Neural cell (in vitro differentiated cells): ENCODE results near the gene CEP128. TPM values are rescaled to one million over a fixed set of nuclear protein-coding genes. Genes with fewer than 3 reads are reported as not detected.

Experiments
- H2AFZ ChIP-seq: fragments of 200-600, 300-800 bp; sonication (generic), shearing (Covaris generic); 2 replicates; pipeline ENCODE4 v1.6.0; 2014; ENCODE audit warnings: low read depth, mild to moderate bottlenecking, antibody characterized with exemption, low read length, moderate library complexity
- H3F3A ChIP-seq: fragments of 200-600 bp; shearing (Covaris generic); 2 replicates; pipeline ENCODE4 v1.6.1; 2016; ENCODE audit warnings: mild to moderate bottlenecking, moderate library complexity, mixed read lengths, antibody characterized with exemption, low read length; ENCODE audit not compliant: insufficient read depth, poor library complexity, severe bottlenecking
- H3K27ac ChIP-seq: fragments of 200-600, 300-800 bp; sonication (generic), shearing (Covaris generic); 2 replicates; pipeline ENCODE4 v1.5.1; 2014; ENCODE audit warnings: mild to moderate bottlenecking, low read length, moderate library complexity
- H3K27me3 ChIP-seq: fragments of 300-800, 200-600 bp; sonication (generic), shearing (Covaris generic); 2 replicates; pipeline ENCODE4 v1.6.0; 2014; ENCODE audit warnings: mild to moderate bottlenecking, low read depth, low read length, moderate library complexity; ENCODE audit not compliant: insufficient read depth
- H3K36me3 ChIP-seq: fragments of 300-800, 200-600 bp; sonication (generic), shearing (Covaris generic); 2 replicates; pipeline ENCODE4 v1.5.1; 2014; ENCODE audit warnings: mild to moderate bottlenecking, antibody characterized with exemption, low read length, moderate library complexity; ENCODE audit not compliant: insufficient read depth
- H3K4me2 ChIP-seq: fragments of 300-800, 200-600 bp; sonication (generic), shearing (Covaris generic); 2 replicates; pipeline ENCODE4 v1.6.0; 2014; ENCODE audit warnings: mild to moderate bottlenecking, low read length
- H3K4me3 ChIP-seq: fragments of 300-800, 200-600 bp; sonication (generic), shearing (Covaris generic); 2 replicates; pipeline ENCODE4 v1.5.1; 2014; ENCODE audit warnings: mild to moderate bottlenecking, low read length, moderate library complexity
- H3K79me2 ChIP-seq: fragments of 200-600 bp; shearing (Covaris generic); replicated peaks from 2 replicates; pipeline ENCODE4 v1.6.0; 2014; ENCODE audit warnings: mild to moderate bottlenecking, low read length, moderate library complexity; ENCODE audit not compliant: insufficient read depth
- H3K9ac ChIP-seq: fragments of 300-800, 200-600 bp; sonication (generic), shearing (Covaris generic); 2 replicates; pipeline ENCODE4 v1.6.1; 2016; ENCODE audit warnings: mild to moderate bottlenecking, low read length, mixed read lengths
- H3K9me2 ChIP-seq: fragments of 200-600 bp; shearing (Covaris generic); 2 replicates; pipeline ENCODE4 v1.6.1; 2016; ENCODE audit warnings: mild to moderate bottlenecking, low read length, mixed read lengths; ENCODE audit not compliant: insufficient read depth
- H3K9me3 ChIP-seq: fragments of 200-600, 300-800 bp; sonication (generic), shearing (Covaris generic); 2 replicates; pipeline ENCODE4 v1.6.1; 2016; ENCODE audit warnings: mild to moderate bottlenecking, mixed run types, low read length, moderate library complexity, mixed read lengths
- H4K20me1 ChIP-seq: fragments of 200-600 bp; shearing (Covaris generic); 2 replicates; pipeline ENCODE4 v1.6.1; 2016; ENCODE audit warnings: mild to moderate bottlenecking, mixed run types; ENCODE audit not compliant: insufficient read depth
- CTCF ChIP-seq: fragments of 450-650 bp; IDR thresholded peaks from 2 replicates; pipeline ENCODE4 v1.5.1; 2014; ENCODE audit warnings: antibody characterized with exemption, mild to moderate bottlenecking, moderate library complexity; ENCODE audit not compliant: poor library complexity, severe bottlenecking
- EP300 ChIP-seq: fragments of 450-650 bp; conservative IDR thresholded peaks from 2 replicates; pipeline ENCODE4 v1.6.1; 2014; ENCODE audit warnings: antibody characterized with exemption, mild to moderate bottlenecking, moderate library complexity; ENCODE audit not compliant: poor library complexity, severe bottlenecking
- EZH2 ChIP-seq: fragments of 200-600, 300-800 bp; shearing (Covaris generic), sonication (generic); IDR thresholded peaks from 2 replicates; pipeline ENCODE4 v1.6.1; 2014; ENCODE audit warnings: antibody characterized with exemption, low read length, borderline replicate concordance, mild to moderate bottlenecking; ENCODE audit not compliant: insufficient read depth, poor library complexity, severe bottlenecking
- MXI1 ChIP-seq: fragments of 450-650 bp; conservative IDR thresholded peaks from 2 replicates; pipeline ENCODE4 v1.6.1; 2014; ENCODE audit warnings: antibody characterized with exemption, mild to moderate bottlenecking; ENCODE audit not compliant: poor library complexity, severe bottlenecking
- POLR2AphosphoS5 ChIP-seq: IDR thresholded peaks from 2 replicates; pipeline ENCODE4 v1.6.1; 2012
- RAD21 ChIP-seq: fragments of 450-650 bp; conservative IDR thresholded peaks from 2 replicates; pipeline ENCODE4 v1.6.1; 2014; ENCODE audit warnings: antibody characterized with exemption, mild to moderate bottlenecking, moderate library complexity
- SMC3 ChIP-seq: fragments of 450-650 bp; conservative IDR thresholded peaks from 2 replicates; pipeline ENCODE4 v1.6.1; 2014; ENCODE audit warnings: antibody characterized with exemption, mild to moderate bottlenecking, moderate library complexity; ENCODE audit not compliant: poor library complexity
- TAF1 ChIP-seq: IDR thresholded peaks from 2 replicates; pipeline ENCODE4 v1.6.1; 2012; ENCODE audit warnings: low read depth
- polyA plus RNA-seq: library from polyadenylated mRNA; depleted of rRNA; stranded (reverse); fragments of >200 nt; gene quantifications from 2 replicates; pipeline ENCODE4 v1.2.3, GENCODE V29; 2014
- TF ChIP-seq, protein P1 (sequence below): IDR thresholded peaks from 2 replicates; pipeline ENCODE4 v1.6.1; 2012; ENCODE audit warnings: borderline replicate concordance

CEP128 gene
- polyA plus RNA-seq, 1 donor from 2014 or later: 5.5 TPM

GRCh38 chr14:80958939-80959338 is 17.4 kb upstream of the CEP128 start:
- no peaks in the 10 kb centered on the region for H4K20me1 ChIP-seq
- no peak overlapping the region for H3K4me2 ChIP-seq
- H2AFZ ChIP-seq: no peak overlapping the region
- no peaks in the 10 kb centered on the region for H3K9me2 ChIP-seq
- H3K27me3 ChIP-seq: peaks cover 15% of the 10 kb centered on the region
- H3K4me3 ChIP-seq: no peak overlapping the region
- H3K9ac ChIP-seq: no peak overlapping the region
- no peaks in the 10 kb centered on the region for H3F3A ChIP-seq
- H3K79me2 ChIP-seq: no peaks in the 10 kb centered on the region
- no peak for TF ChIP-seq EZH2
- TF ChIP-seq MXI1: no peak
- TF ChIP-seq, protein P1, sequence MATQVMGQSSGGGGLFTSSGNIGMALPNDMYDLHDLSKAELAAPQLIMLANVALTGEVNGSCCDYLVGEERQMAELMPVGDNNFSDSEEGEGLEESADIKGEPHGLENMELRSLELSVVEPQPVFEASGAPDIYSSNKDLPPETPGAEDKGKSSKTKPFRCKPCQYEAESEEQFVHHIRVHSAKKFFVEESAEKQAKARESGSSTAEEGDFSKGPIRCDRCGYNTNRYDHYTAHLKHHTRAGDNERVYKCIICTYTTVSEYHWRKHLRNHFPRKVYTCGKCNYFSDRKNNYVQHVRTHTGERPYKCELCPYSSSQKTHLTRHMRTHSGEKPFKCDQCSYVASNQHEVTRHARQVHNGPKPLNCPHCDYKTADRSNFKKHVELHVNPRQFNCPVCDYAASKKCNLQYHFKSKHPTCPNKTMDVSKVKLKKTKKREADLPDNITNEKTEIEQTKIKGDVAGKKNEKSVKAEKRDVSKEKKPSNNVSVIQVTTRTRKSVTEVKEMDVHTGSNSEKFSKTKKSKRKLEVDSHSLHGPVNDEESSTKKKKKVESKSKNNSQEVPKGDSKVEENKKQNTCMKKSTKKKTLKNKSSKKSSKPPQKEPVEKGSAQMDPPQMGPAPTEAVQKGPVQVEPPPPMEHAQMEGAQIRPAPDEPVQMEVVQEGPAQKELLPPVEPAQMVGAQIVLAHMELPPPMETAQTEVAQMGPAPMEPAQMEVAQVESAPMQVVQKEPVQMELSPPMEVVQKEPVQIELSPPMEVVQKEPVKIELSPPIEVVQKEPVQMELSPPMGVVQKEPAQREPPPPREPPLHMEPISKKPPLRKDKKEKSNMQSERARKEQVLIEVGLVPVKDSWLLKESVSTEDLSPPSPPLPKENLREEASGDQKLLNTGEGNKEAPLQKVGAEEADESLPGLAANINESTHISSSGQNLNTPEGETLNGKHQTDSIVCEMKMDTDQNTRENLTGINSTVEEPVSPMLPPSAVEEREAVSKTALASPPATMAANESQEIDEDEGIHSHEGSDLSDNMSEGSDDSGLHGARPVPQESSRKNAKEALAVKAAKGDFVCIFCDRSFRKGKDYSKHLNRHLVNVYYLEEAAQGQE: no peak
- no peak for TF ChIP-seq RAD21
- TF ChIP-seq POLR2AphosphoS5: no peak
- no peak for TF ChIP-seq CTCF
- no peak for TF ChIP-seq EP300
- no peak for TF ChIP-seq TAF1
- no peak for TF ChIP-seq SMC3
- no peaks in the 10 kb centered on the region for H3K9me3 ChIP-seq
- no peak overlapping the region for H3K27ac ChIP-seq
- no peaks in the 10 kb centered on the region for H3K36me3 ChIP-seq

DNA sequence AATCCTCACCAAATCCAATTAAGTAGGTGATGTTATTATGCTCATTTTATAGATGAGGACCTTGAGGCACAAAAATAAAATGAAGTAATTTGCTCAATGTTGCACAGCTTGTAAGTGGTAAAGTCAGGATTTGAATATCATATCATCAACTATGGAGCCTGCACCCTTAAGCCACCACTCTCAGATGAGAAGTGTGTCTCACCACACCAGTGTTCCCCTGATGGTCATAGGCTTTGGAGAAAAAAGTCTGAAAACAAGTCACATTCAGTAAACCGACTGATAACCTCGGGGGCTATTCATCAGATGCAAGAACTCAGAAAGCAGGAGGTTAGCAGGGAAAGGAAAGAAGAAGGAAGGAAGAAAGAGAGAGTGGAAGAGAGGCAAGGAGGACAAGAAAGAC is 16.7 kb upstream of the CEP128 start:
- no peaks in the 10 kb centered on the region for H4K20me1 ChIP-seq
- H3K4me3 ChIP-seq: no peak overlapping the region
- H3K9me2 ChIP-seq: no peaks in the 10 kb centered on the region
- TF ChIP-seq, protein P1: no peak
- TF ChIP-seq POLR2AphosphoS5: no peak
- TF ChIP-seq RAD21: no peak
- no peak for TF ChIP-seq SMC3
- no peak for TF ChIP-seq TAF1
- TF ChIP-seq CTCF: no peak
- H3K4me2 ChIP-seq: no peak overlapping the region
- H3K27me3 ChIP-seq: peaks cover 15% of the 10 kb centered on the region
- no peaks in the 10 kb centered on the region for H3F3A ChIP-seq
- no peak overlapping the region for H3K27ac ChIP-seq
- H2AFZ ChIP-seq: no peak overlapping the region
- H3K36me3 ChIP-seq: no peaks in the 10 kb centered on the region
- no peaks in the 10 kb centered on the region for H3K79me2 ChIP-seq
- H3K9ac ChIP-seq: no peak overlapping the region
- H3K9me3 ChIP-seq: no peaks in the 10 kb centered on the region
